Heart left ventricle (tissue), 13 donors: ENCODE measurements around the gene NAPA.

Experiments used
- CTCF ChIP-seq, 12 donors: fragments of 200-600 bp; sonication (generic) in 4 of 12; IDR thresholded peaks; one replicate each; pipeline versions ENCODE4 v1.5.0 to v1.8.0; 2018 to 2022; ENCODE audit warnings: antibody characterized with exemption in 12 of 12, mild to moderate bottlenecking in 5 of 12
- POLR2A ChIP-seq, 2 donors: fragments of 450-650 bp; IDR thresholded peaks; one replicate each; pipeline ENCODE4 v1.6.1; 2017; ENCODE audit warnings: antibody characterized with exemption in 2 of 2, mild to moderate bottlenecking in 2 of 2, moderate library complexity in 2 of 2
- donor health status: ischemic (EF 13 %, LVEDD 7.1; RV severe dilation, severe dysfunction).
- donor health status: DM: no; HTN: yes; CAD: no.
- donor health status: DM: no; HTN: no; CAD: no.
- donor health status: ischemic (EF 25% LVEDD 6.9; RV normal size, moderate dysfunction).
- donor health status: ischemic (EF 25% LVEDD 5.7; RV mildly dilated, moderate dysfunction).
- donor health status: ischemic (EF 35%, LVEDD 5.7; RV mildly dilated, moderate dysfunction).
- donor health status: nonischemic (EF 11% LVEDD 7.7; RV severe dilation, severe dysfunction).
- donor health status: DM: yes; HTN: yes; CAD: no.
- donor health status: PGD.
- donor health status: ischemic (EF 29% LVEDD 5.4; RV normal size, mild dysfunction).
- donor health status: nonischemic (EF 23%, LVEDD 6.1; RV moderate dilation, normal function).

GRCh38 chr19:47445937-47446402 is 68.9 kb downstream of the NAPA start:
- TF ChIP-seq CTCF (IDR thresholded peaks at IDR 0.05) (no peak), POLR2A (IDR thresholded peaks at IDR 0.05) (no peak)
